Lung (tissue), 12 donors: ENCODE data around the gene CYGB. TPM values are rescaled to one million over a fixed set of nuclear protein-coding genes. Genes with fewer than 3 reads are reported as not detected.

Source experiments
- ATAC-seq: fragments of 200-7000 bp; cut with Tn5 transposase; one replicate; pipeline ENCODE4 v1.9.1; 2020; ENCODE audit warnings: moderate number of reproducible peaks; ENCODE audit not compliant: insufficient read depth, low FRiP score
- DNase-seq, 3 donors: peaks; one replicate each; pipeline ENCODE4 v3.0.0-alpha.2; 2013 to 2017
- H3K27ac ChIP-seq, 2 donors: one replicate each; pipeline ENCODE4 v1.5.1; 2013; ENCODE audit warnings: mild to moderate bottlenecking in 2 of 2, moderate library complexity in 2 of 2, control low read depth in 1 of 2, inconsistent platforms in 1 of 2, low read depth in 1 of 2, low read length in 1 of 2
- H3K27me3 ChIP-seq, 3 donors: one replicate each; pipeline ENCODE4 v1.5.1; 2013; ENCODE audit warnings: low read length in 2 of 3; ENCODE audit not compliant: control insufficient read depth in 3 of 3, insufficient read depth in 3 of 3
- H3K36me3 ChIP-seq, 4 donors: one replicate each; pipeline ENCODE4 v1.5.1; 2013; ENCODE audit warnings: low read length in 4 of 4, mild to moderate bottlenecking in 1 of 4, moderate library complexity in 1 of 4; ENCODE audit not compliant: control insufficient read depth in 4 of 4, insufficient read depth in 4 of 4
- H3K4me1 ChIP-seq, 5 donors: one replicate each; pipeline ENCODE4 v1.5.1; 2013; ENCODE audit warnings: low read length in 5 of 5, mild to moderate bottlenecking in 2 of 5, moderate library complexity in 1 of 5; ENCODE audit not compliant: control insufficient read depth in 5 of 5, insufficient read depth in 5 of 5
- H3K4me3 ChIP-seq: one replicate; pipeline ENCODE4 v1.5.1; 2013; ENCODE audit warnings: mild to moderate bottlenecking, control low read depth, moderate library complexity
- H3K9ac ChIP-seq, 2 donors: one replicate each; pipeline ENCODE4 v1.5.1; 2013; ENCODE audit warnings: low read length in 2 of 2, control low read depth in 1 of 2; ENCODE audit not compliant: insufficient read depth in 1 of 2
- H3K9me3 ChIP-seq, 4 donors: one replicate each; pipeline ENCODE4 v1.5.1; 2013; ENCODE audit warnings: low read length in 3 of 4, mild to moderate bottlenecking in 1 of 4, moderate library complexity in 1 of 4; ENCODE audit not compliant: control insufficient read depth in 4 of 4, insufficient read depth in 3 of 4
- WGBS, 2 donors: extraction: QIAGEN DNeasy Blood & Tissue Kit; methylation state at CpG; one replicate each; pipeline ENCODE4 v1.1.7; 2013; 5-methylcytosine and 5-hydroxymethylcytosine counted together
- polyA plus RNA-seq, 2 donors: library from polyadenylated mRNA; stranded (reverse); fragments of 200-250 nt; gene quantifications; one replicate each; pipeline ENCODE4 v1.2.1, GENCODE V29; 2013
- total RNA-seq, 2 donors: library from RNA; depleted of rRNA in 1 of 2; stranded (reverse); fragments of >200 nt in 1 of 2; gene quantifications; one replicate each; pipeline ENCODE4 v1.2.1, GENCODE V29; 2014 to 2021
- TF ChIP-seq, protein P1 (sequence below): IDR thresholded peaks from 2 replicates; pipeline ENCODE4 v1.5.1; 2012; ENCODE audit warnings: mild to moderate bottlenecking; ENCODE audit errors: control extremely low read depth, extremely low read depth
- donor health status: control.
- donor health status: control.
- donor health status: Bipolar disorder and iron deficiency.
- donor health status: healthy.
- donor health status: DM: yes; HTN: yes; CAD: no.

The CYGB gene
- total and polyA plus RNA-seq, 4 donors = 15.9 to 30.4 (median 20.7) TPM

GRCh38 chr17:76557368-76558197 is 20.1 kb upstream of the CYGB start:
- Histone ChIP-seq H3K36me3 (peaks cover 0 to 13% (median 6%) of the 10 kb centered on the region in 4 donors), H3K27ac (peak overlapping the region; percentile 84 to 95), H3K9me3 (no peaks in the 10 kb centered on the region), H3K9ac (peak overlapping the region; percentile 83 to 87), H3K27me3 (no peaks in the 10 kb centered on the region), H3K4me3 (peak overlapping the region; percentile 70), H3K4me1 (peaks cover 6 to 40% (median 20%) of the 10 kb centered on the region in 5 donors)
- TF ChIP-seq, protein P1, sequence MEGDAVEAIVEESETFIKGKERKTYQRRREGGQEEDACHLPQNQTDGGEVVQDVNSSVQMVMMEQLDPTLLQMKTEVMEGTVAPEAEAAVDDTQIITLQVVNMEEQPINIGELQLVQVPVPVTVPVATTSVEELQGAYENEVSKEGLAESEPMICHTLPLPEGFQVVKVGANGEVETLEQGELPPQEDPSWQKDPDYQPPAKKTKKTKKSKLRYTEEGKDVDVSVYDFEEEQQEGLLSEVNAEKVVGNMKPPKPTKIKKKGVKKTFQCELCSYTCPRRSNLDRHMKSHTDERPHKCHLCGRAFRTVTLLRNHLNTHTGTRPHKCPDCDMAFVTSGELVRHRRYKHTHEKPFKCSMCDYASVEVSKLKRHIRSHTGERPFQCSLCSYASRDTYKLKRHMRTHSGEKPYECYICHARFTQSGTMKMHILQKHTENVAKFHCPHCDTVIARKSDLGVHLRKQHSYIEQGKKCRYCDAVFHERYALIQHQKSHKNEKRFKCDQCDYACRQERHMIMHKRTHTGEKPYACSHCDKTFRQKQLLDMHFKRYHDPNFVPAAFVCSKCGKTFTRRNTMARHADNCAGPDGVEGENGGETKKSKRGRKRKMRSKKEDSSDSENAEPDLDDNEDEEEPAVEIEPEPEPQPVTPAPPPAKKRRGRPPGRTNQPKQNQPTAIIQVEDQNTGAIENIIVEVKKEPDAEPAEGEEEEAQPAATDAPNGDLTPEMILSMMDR = no peak
- DNase-seq = peak; percentile 98
- peak; percentile 90 for ATAC-seq
- WGBS, 2 donors = 0 to 1% methylated on average over 55 of the region's 55 CpGs

DNA sequence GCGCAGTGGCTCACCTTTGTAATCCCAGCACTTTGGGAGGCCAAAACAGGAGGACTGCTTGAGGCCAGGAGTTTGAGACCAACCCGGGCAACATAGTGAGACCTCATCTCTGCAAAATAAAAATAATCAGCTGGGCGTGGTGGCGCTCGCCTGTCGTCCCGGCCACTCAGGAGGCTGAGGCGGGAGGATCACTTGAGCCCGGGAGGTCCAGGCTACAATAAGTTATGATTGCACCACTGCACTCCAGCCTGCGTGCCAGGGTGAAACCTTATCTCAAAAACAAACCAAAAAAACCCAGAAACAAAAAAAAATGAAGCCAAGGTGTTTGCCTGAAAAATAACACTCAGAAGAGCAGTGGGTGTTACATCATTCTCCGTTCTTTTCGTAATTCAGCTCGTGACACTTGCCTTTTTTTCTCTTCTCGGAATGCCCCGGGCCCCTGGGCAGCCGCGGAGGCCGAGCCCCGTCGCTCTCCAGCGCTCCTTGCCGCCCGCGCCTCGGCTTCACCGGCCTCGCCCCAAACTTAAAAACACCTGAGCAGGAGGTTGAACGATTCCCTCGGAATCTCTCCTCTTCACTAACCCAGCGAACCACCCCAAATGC is 19.4 kb upstream of the CYGB start:
- Histone ChIP-seq H3K9me3 (no peaks in the 10 kb centered on the region), H3K4me1 (peaks cover 4 to 36% (median 20%) of the 10 kb centered on the region in 5 donors), H3K9ac (peak overlapping the region in 1 of 2 donors; percentile 87), H3K27me3 (no peaks in the 10 kb centered on the region), H3K27ac (peak overlapping the region; percentile 84 to 95), H3K36me3 (peaks cover 0 to 12% (median 5%) of the 10 kb centered on the region in 4 donors), H3K4me3 (peak overlapping the region; percentile 70)
- 25 to 26% methylated on average over 30 of the region's 30 CpGs for WGBS, 2 donors
- TF ChIP-seq, protein P1 = no peak
- DNase-seq = peak in 1 of 3 donors; percentile 41
- peak; percentile 32 for ATAC-seq

- H3K4me3 ChIP-seq = no peak overlapping the region
- H3K9me3 ChIP-seq = no peaks in the 10 kb centered on the region
- H3K27me3 ChIP-seq = no peaks in the 10 kb centered on the region
- no peaks in the 10 kb centered on the region for H3K36me3 ChIP-seq
- DNase-seq = no peak
- no peak for ATAC-seq
- no peak overlapping the region for H3K9ac ChIP-seq
- TF ChIP-seq, protein P1 = no peak
- H3K27ac ChIP-seq = peak overlapping the region in 1 of 2 donors; percentile 49
- H3K4me1 ChIP-seq = peaks cover 2 to 17% (median 5%) of the 10 kb centered on the region in 5 donors
- 71 to 78% methylated on average over 6 of the region's 6 CpGs for WGBS, 2 donors
Measured at GRCh38 chr17:76554131-76554530, 16.6 kb upstream of the CYGB start.
